ENCODE measurements around the gene APOL6. TPM values are rescaled to one million over a fixed set of nuclear protein-coding genes. Genes with fewer than 3 reads are reported as not detected.

Gene APOL6
- total and polyA plus RNA-seq, 10 of the 15 experiments (the other 5 are each of a cell fraction or from before 2014, with no cell fraction given): 4.3 to 22.9 (median 9.3) TPM

DNA sequence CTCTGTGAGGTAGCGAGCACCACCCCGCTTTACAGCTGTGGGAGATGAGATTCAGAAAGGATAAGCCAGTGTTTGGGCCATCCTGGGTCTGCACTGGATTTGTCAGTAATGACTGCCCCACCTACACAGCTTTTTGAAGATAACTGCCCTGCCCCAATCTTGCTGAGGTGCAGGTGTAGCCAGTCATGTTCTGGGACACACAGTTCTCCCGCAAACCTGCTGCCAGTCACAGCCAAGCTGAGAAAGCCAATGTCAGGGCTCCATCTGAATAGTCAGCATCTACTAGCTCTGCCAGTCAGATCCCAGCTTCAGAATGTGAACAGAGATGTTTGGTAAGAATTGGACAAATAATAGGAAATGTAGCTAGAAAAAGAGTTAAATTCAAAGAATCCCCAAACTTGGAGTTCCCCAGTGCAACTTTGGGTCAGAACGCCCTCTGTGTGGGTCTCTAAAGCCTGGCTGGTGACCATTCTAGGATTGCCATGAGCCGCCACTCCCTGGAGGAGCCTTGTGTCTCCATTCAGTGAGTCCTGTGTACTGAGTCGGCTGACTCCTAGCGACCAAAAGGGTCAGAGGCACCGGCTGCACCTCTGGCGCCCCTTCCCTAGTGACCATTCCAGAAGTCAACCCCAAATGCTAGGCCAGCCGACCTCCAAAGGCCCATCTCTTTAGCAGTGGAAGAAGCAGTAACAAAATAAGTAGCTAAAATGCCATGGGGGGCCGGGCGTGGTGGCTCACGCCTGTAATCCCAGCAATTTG lies 28.7 kb upstream of the APOL6 start (continued):
- TF ChIP-seq, protein P1, sequence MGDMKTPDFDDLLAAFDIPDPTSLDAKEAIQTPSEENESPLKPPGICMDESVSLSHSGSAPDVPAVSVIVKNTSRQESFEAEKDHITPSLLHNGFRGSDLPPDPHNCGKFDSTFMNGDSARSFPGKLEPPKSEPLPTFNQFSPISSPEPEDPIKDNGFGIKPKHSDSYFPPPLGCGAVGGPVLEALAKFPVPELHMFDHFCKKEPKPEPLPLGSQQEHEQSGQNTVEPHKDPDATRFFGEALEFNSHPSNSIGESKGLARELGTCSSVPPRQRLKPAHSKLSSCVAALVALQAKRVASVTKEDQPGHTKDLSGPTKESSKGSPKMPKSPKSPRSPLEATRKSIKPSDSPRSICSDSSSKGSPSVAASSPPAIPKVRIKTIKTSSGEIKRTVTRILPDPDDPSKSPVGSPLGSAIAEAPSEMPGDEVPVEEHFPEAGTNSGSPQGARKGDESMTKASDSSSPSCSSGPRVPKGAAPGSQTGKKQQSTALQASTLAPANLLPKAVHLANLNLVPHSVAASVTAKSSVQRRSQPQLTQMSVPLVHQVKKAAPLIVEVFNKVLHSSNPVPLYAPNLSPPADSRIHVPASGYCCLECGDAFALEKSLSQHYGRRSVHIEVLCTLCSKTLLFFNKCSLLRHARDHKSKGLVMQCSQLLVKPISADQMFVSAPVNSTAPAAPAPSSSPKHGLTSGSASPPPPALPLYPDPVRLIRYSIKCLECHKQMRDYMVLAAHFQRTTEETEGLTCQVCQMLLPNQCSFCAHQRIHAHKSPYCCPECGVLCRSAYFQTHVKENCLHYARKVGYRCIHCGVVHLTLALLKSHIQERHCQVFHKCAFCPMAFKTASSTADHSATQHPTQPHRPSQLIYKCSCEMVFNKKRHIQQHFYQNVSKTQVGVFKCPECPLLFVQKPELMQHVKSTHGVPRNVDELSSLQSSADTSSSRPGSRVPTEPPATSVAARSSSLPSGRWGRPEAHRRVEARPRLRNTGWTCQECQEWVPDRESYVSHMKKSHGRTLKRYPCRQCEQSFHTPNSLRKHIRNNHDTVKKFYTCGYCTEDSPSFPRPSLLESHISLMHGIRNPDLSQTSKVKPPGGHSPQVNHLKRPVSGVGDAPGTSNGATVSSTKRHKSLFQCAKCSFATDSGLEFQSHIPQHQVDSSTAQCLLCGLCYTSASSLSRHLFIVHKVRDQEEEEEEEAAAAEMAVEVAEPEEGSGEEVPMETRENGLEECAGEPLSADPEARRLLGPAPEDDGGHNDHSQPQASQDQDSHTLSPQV (IDR thresholded peaks at IDR 0.05): no peak

GRCh38 chr22:35620624-35621251 lies 27.5 kb upstream of the APOL6 start:
- H3K27ac ChIP-seq (ENCODE audit: control insufficient read depth, insufficient read depth): no peak overlapping the region
- H2AFZ ChIP-seq (ENCODE audit: control insufficient read depth, low read depth, low read length): no peak overlapping the region
- H3K36me3 ChIP-seq (ENCODE audit: control insufficient read depth in 2 of 2, insufficient read depth in 2 of 2, low read length in 1 of 2): no peaks in the 10 kb centered on the region
- ChIA-PET POLR2A (interaction anchor here (0.5 kb wide), 1 partner anchor 282 kb away, joined by 3 read pairs; no protein-coding TSS in a partner anchor), SMC1A (ENCODE audit: uncharacterized antibody, unreplicated experiment) (interaction anchor here (0.9 to 1.6 kb wide), 6 partner anchors 10 to 249 kb away, joined by 3 to 8 read pairs (median 3); no protein-coding TSS in a partner anchor), CTCF (interaction anchor here (0.9 to 2.0 kb wide), 5 partner anchors 14 to 270 kb away, joined by 3 to 9 read pairs (median 5); no protein-coding TSS in a partner anchor), RAD21 (ENCODE audit: unreplicated experiment) (interaction anchor here (2.6 kb wide), 1 partner anchor 270 kb away, joined by 11 read pairs; no protein-coding TSS in a partner anchor)
- no TSS peak for BruUV-seq (replicated peaks)
- no peaks in the 10 kb centered on the region for H3K9me3 ChIP-seq (replicated peaks; ENCODE audit: control insufficient read depth, insufficient read depth, low read length)
- intact Hi-C loops (cut with micrococcal nuclease; ENCODE audit: unreplicated experiment) (no loop called here), in situ Hi-C loops (cut with MboI) (loop anchor here (5.0 kb wide), 3 partner anchors 268 to 502 kb away; no protein-coding TSS in a partner anchor)
- H3K9ac ChIP-seq (ENCODE audit: control insufficient read depth, insufficient read depth, low read length): no peak overlapping the region
- 0 out of 3 replicates have a peak, but pooled peaks have one; percentile 29 for ATAC-seq
- no peaks in the 10 kb centered on the region for H3K4me1 ChIP-seq (ENCODE audit: control insufficient read depth, insufficient read depth, low read length)
- DNase-seq (ENCODE audit: low read depth, low spot score): no peak
- FAIRE-seq: no peak
- 61% methylated on average over 15 of the region's 15 CpGs for WGBS (ENCODE audit: insufficient coverage, insufficient replicate concordance, low lambda C conversion rate, missing lambda C conversion rate)
- TF ChIP-seq ZBED1 (IDR thresholded peaks at IDR 0.05; ENCODE audit: borderline replicate concordance) (no peak), JUND (IDR thresholded peaks at IDR 0.05; ENCODE audit: low read depth, low read length) (no peak)
- TF ChIP-seq, protein P2, sequence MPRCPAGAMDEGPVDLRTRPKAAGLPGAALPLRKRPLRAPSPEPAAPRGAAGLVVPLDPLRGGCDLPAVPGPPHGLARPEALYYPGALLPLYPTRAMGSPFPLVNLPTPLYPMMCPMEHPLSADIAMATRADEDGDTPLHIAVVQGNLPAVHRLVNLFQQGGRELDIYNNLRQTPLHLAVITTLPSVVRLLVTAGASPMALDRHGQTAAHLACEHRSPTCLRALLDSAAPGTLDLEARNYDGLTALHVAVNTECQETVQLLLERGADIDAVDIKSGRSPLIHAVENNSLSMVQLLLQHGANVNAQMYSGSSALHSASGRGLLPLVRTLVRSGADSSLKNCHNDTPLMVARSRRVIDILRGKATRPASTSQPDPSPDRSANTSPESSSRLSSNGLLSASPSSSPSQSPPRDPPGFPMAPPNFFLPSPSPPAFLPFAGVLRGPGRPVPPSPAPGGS (IDR thresholded peaks at IDR 0.05; ENCODE audit: borderline replicate concordance, insufficient read depth, low read depth, low read length, poor library complexity, severe bottlenecking): peak; percentile 24
- H3K4me2 ChIP-seq (ENCODE audit: control insufficient read depth, insufficient read depth): no peak overlapping the region
- no peak overlapping the region for H3K4me3 ChIP-seq
- no peaks in the 10 kb centered on the region for H4K20me1 ChIP-seq (ENCODE audit: control insufficient read depth, insufficient read depth)
- peaks cover 0 to 2% of the 10 kb centered on the region in 2 experiments; a peak in 2 of 4 replicates for H3K27me3 ChIP-seq (replicated peaks in 1 of 2; ENCODE audit: control insufficient read depth in 2 of 2, insufficient read depth in 2 of 2, low read length in 1 of 2)
- H3K79me2 ChIP-seq (ENCODE audit: control insufficient read depth, insufficient read depth, low read length): no peaks in the 10 kb centered on the region
